AG09319 (cell line): Measurements from ENCODE around the gene PRKAG2.

ENCODE experiments used
- DNase-seq: peaks from one replicate; pipeline ENCODE4 v3.0.0-alpha.2; 2010; ENCODE audit warnings: low read depth; ENCODE audit errors: extremely low read depth
- TF ChIP-seq, protein P1 (sequence below): IDR thresholded peaks from 2 replicates; pipeline ENCODE4 v1.5.1; 2011; ENCODE audit warnings: low read depth, mild to moderate bottlenecking, inconsistent platforms, low read length, moderate library complexity

The PRKAG2 gene

DNA sequence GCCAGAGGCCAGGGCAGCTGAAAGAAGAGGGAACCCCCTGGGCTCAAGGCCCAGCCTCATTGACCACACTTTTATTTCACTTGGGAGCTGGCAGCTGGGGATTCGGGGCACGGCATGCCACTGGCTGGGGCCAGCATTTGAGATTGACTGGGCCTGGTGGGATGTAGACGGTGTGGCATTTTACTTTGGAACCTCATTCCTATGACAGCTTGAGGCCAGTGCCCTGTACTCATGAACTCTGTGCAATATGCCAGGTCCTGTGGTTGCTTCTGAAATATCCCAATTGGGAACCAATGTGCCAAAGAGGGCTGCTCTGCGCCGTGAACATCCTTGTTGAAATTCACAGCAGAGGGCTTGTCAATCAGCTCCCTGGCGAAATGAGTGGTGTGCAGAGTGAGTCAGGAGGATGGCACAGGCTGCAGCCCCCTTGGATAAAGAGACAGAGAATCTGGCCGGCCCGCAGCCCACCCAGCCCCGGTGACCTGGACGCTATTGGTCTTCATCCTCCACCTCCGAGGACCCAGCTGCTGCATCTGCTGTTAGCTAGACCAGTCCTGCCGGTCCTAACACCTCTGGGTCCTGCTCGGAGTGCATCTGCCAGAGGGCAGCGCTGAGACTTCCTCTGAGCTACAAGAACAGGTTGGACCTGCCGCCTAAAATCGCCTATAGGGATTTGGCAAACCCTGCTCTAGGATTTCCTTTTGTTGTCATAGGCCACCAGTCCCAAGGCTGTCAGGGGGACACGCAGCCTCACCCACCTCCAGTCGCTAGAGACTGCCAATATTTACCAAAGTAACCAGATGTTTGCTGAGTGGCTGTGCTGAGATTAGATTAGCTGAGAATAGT is 58.0 kb downstream of the PRKAG2 start:
- DNase-seq, result no peak

DNA sequence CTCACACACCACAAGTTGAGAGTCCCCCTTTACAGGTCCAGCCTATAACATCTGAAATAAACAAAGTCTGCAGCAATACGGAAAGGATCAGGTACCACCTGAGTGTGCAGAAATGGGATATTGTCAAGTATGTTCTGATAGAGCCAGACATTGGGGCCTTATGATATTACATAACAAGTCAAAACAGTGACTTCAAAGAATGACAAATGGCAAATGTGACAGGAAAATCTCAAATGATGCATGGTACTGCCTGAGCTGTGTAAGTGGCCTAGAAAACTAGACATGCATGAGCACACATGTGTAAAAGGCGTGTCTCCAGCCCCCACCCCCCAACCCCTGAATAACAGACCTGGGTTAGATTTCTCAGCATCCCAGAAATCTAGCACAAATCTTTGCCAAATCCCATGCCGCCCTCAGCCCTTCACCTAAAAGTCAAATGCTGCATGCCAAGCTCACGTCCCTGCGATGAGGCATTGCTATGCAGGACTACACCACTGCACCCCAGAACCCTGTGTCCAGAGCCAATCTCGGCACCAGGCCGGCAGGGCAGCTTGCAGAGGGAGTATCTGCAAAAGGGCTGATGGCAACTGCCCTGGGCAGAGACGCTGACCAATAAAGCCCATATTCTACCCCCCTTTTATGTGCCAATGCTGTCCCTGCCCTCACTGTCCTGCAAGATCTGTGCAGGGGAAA is 58.8 kb downstream of the PRKAG2 start:
- DNase-seq, result no peak
- TF ChIP-seq, protein P1, sequence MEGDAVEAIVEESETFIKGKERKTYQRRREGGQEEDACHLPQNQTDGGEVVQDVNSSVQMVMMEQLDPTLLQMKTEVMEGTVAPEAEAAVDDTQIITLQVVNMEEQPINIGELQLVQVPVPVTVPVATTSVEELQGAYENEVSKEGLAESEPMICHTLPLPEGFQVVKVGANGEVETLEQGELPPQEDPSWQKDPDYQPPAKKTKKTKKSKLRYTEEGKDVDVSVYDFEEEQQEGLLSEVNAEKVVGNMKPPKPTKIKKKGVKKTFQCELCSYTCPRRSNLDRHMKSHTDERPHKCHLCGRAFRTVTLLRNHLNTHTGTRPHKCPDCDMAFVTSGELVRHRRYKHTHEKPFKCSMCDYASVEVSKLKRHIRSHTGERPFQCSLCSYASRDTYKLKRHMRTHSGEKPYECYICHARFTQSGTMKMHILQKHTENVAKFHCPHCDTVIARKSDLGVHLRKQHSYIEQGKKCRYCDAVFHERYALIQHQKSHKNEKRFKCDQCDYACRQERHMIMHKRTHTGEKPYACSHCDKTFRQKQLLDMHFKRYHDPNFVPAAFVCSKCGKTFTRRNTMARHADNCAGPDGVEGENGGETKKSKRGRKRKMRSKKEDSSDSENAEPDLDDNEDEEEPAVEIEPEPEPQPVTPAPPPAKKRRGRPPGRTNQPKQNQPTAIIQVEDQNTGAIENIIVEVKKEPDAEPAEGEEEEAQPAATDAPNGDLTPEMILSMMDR, result no peak

More for the DNA sequence above, 58.0 kb downstream of the PRKAG2 start:
- TF ChIP-seq, protein P1, result no peak

DNA sequence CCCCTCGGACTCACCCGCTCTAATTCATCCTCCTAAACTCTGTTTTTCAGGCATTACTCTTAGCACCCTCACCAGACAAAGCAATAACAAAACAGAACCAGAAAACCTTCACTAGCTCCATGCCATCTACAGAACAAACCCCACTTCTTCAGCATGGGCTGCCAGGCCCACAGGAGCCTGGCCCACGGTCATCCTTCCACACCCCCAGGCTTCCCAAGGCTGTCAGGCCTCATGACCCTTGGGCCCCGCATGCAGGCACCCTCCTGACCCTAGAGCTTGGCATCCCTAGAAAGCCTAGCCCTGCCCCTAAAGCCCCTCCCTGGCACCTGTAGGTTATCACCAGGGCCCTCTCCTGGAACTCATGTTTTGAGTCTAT is 59.6 kb downstream of the PRKAG2 start:
- no peak for DNase-seq
- TF ChIP-seq, protein P1, result no peak

DNA sequence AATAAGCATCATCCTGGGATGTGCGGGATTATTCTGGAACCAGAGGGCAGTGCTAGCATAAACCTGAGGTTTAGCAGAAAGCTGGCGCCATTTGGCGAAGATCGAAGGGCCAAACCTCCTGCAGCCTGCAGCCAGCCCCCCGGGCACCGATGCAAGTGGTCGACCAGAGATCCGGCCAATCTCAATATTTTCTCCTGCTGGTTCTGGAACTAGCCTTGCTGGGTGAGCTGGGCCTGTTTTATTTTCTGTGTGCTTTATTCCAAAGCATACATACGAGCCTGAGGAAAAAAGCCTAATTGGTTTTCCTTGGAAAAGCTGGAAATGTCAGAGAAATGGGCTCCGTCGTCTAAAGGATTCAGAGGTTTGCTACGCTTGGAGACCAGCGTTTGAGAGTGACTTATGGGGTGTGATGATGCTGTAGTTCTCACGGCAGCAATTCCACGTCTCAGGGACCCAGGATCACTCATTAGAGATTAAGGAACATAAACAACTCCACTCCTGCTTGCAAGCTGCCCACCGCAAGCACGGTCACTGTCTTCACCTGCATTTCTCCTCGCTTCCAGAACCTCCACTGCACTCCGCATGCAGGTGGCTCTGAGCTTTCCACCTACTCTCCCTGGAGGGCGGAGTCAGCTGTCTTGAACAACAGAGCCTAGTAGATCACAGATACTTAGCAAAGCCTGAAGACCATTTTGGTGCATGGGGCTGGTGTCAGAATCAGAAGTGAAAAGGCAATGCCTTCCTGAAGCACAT is 60.2 kb downstream of the PRKAG2 start:
- TF ChIP-seq, protein P1, result no peak
- DNase-seq, result no peak

DNA sequence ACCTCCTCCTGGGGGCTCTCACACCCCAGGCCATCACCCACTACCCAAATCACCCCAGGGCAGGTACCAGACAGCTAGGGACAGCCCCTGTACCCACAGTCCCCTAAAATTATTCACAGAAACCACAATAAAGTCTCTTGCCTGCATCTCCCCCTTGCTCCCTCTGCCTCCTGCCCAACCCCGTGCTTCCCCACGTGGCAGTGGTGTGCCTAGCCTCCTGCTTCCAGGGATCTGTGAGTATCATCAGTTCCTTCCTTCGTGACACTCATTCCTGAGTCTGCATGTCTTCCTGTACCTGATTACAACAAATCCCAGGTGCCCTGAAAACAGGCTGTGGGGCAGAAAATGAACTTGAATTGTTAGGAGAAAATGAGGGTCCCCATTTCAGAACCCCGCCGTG is 61.5 kb downstream of the PRKAG2 start:
- no peak for DNase-seq

DNA sequence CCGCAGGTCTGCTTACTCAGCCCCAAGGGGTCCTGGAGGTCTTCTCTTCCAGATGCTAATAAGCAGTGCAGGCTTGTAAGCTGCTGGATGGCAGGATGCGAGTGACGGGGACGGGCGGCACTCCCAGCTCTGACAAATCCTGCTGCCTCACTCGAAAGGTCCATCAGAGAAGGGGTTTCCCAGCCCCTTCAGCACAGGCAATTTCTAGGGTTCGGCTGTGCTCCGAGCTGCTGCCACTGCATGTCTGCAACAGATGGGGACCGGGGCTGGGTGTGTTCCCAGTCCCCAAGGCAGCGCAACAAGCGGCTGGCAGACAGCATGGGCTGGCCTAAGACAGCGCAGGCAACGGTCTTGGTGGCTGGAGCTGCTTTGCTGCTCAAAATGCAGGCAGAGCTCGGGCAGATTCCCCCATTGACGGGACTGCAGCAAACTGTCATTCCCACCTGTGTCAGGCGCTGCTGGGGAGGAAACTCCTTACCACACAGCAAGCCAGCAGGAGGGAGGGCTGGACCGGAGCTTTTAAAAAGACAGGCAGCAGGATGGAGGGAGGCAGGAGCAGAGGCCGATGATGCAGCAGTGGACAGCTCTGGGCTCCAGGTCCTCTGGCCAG is 62.4 kb downstream of the PRKAG2 start:
- TF ChIP-seq, protein P1, result no peak
- DNase-seq, result no peak

More for the DNA sequence above, 61.5 kb downstream of the PRKAG2 start:
- TF ChIP-seq, protein P1, result no peak
